ENCODE data around the gene APOBEC3A.

- TF ChIP-seq CTCF (IDR thresholded peaks at IDR 0.05) (no peak), POLR2A (IDR thresholded peaks at IDR 0.05) (no peak), EP300 (IDR thresholded peaks at IDR 0.05) (no peak)
Observed at GRCh38 chr22:38974170-38974825, 16.9 kb downstream of the APOBEC3A start.
